HepG2 (cell line): ENCODE measurements around the gene JAKMIP2. TPM values are rescaled to one million over a fixed set of nuclear protein-coding genes. Genes with fewer than 3 reads are reported as not detected.

ENCODE experiments used
- ATAC-seq: fragments of 200-7000 bp; cut with Tn5 transposase; 3 replicates; pipeline ENCODE4 v1.9.1; 2020; ENCODE audit warnings: mild to moderate bottlenecking, moderate library complexity
- BruUV-seq: library from RNA; stranded (reverse); fragments of 400-500 nt; replicated peaks from 2 replicates; lab custom pipeline; 2021; lab: Mats Ljungman, UMichigan
- CTCF ChIA-PET: fragments of 300-600 bp; formaldehyde crosslinking; extraction: SDS; loops from one replicate; lab custom pipeline; 2021; ENCODE audit warnings: low total read pairs, inconsistent platforms, low intra/inter-chr PET ratio; lab: Yijun Ruan, JAX
- POLR2A ChIA-PET: fragments of 350-600 bp; sonication (Branson Sonifier 250); formaldehyde crosslinking; loops from one replicate; lab custom pipeline; 2020; ENCODE audit warnings: antibody characterized with exemption, inconsistent platforms; lab: Yijun Ruan, JAX
- DNase-seq: peaks from one replicate; pipeline ENCODE4 v3.0.0-alpha.2; 2015; ENCODE audit warnings: low spot score
- FAIRE-seq: peaks from 3 replicates; lab custom pipeline; 2011; peaks lifted over from hg19 to GRCh38; lab: Jason Lieb, UNC
- H2AFZ ChIP-seq: one replicate; pipeline ENCODE4 v1.6.1; 2011; ENCODE audit warnings: low read length, inconsistent platforms
- H3K27ac ChIP-seq: fragments of 300-600 bp; 3 replicates; pipeline ENCODE4 v1.8.0; 2011; ENCODE audit warnings: mixed run types, mild to moderate bottlenecking, mixed read lengths, low read length, inconsistent platforms; ENCODE audit not compliant: insufficient read depth; ENCODE audit errors: extremely low read length
- H3K27me3 ChIP-seq, 2 experiments: fragments of 200-600 bp in 1 of 2; 2 replicates in 1 of 2; 3 replicates in 1 of 2; pipeline versions ENCODE4 v1.6.0 to v1.8.0; 2011; ENCODE audit warnings: low read length in 2 of 2, mild to moderate bottlenecking in 2 of 2, moderate library complexity in 2 of 2, inconsistent platforms in 1 of 2; ENCODE audit not compliant: insufficient read depth in 2 of 2, control insufficient read depth in 1 of 2
- H3K36me3 ChIP-seq, 2 experiments: fragments of 200-600 bp in 1 of 2; replicated peaks in 1 of 2; 2 replicates in 1 of 2; 3 replicates in 1 of 2; pipeline versions ENCODE4 v1.5.1 to v1.8.0; 2011; ENCODE audit warnings: low read length in 2 of 2, inconsistent platforms in 1 of 2; ENCODE audit not compliant: insufficient read depth in 2 of 2, control insufficient read depth in 1 of 2
- H3K4me1 ChIP-seq: 2 replicates; pipeline ENCODE4 v1.5.1; 2012; ENCODE audit warnings: low read length, inconsistent platforms; ENCODE audit not compliant: insufficient read depth
- H3K4me2 ChIP-seq: 2 replicates; pipeline ENCODE4 v1.6.0; 2011; ENCODE audit warnings: low read depth, low read length, inconsistent platforms
- H3K4me3 ChIP-seq, 3 experiments: fragments of 200-600 bp in 1 of 3; sonication (generic), shearing (Covaris generic) in 1 of 3; replicated peaks in 1 of 3; 2 replicates each; pipeline ENCODE4 v1.5.1; 2011 to 2016; ENCODE audit warnings: low read length in 3 of 3, inconsistent platforms in 2 of 3, low read depth in 2 of 3, mild to moderate bottlenecking in 2 of 3, control low read depth in 1 of 3, mixed read lengths in 1 of 3; ENCODE audit not compliant: insufficient read depth in 1 of 3
- H3K79me2 ChIP-seq: one replicate; pipeline ENCODE4 v1.6.1; 2011; ENCODE audit warnings: low read length, inconsistent platforms; ENCODE audit not compliant: insufficient read depth
- H3K9ac ChIP-seq: 2 replicates; pipeline ENCODE4 v1.6.0; 2011; ENCODE audit warnings: mild to moderate bottlenecking, low read depth, low read length, inconsistent platforms; ENCODE audit not compliant: insufficient read depth
- H3K9me3 ChIP-seq: 2 replicates; pipeline ENCODE4 v1.5.1; 2012; ENCODE audit warnings: mild to moderate bottlenecking, low read length
- H4K20me1 ChIP-seq: 2 replicates; pipeline ENCODE4 v1.6.0; 2011; ENCODE audit warnings: inconsistent platforms, mild to moderate bottlenecking, low read length, moderate library complexity; ENCODE audit not compliant: insufficient read depth
- CENPX ChIP-seq: sonication (generic); formaldehyde crosslinking; IDR thresholded peaks from 2 replicates; pipeline ENCODE4 v1.9.0; 2021; ENCODE audit warnings: mild to moderate bottlenecking, missing genetic modification reagents, moderate library complexity
- CHCHD3 ChIP-seq: sonication (generic); formaldehyde crosslinking; IDR thresholded peaks from 2 replicates; pipeline ENCODE4 v1.8.0; 2022; ENCODE audit warnings: mild to moderate bottlenecking, missing genetic modification reagents, moderate library complexity
- HINFP ChIP-seq: sonication (generic); formaldehyde crosslinking; IDR thresholded peaks from 2 replicates; pipeline ENCODE4 v1.4.0; 2020; ENCODE audit warnings: low read depth, mild to moderate bottlenecking, missing genetic modification reagents
- JUNB ChIP-seq: sonication (generic); formaldehyde crosslinking; IDR thresholded peaks from 2 replicates; pipeline ENCODE4 v1.8.0; 2022; ENCODE audit warnings: missing genetic modification reagents, mild to moderate bottlenecking, borderline replicate concordance
- KAT8 ChIP-seq: IDR thresholded peaks from 2 replicates; pipeline ENCODE4 v1.6.1; 2016; ENCODE audit warnings: missing genetic modification reagents, missing compliant biosample characterization
- NKX3-1 ChIP-seq: sonication (generic); formaldehyde crosslinking; IDR thresholded peaks from 2 replicates; pipeline ENCODE4 v1.5.0; 2020; ENCODE audit warnings: missing genetic modification reagents
- NR3C1 ChIP-seq: sonication (generic); formaldehyde crosslinking; IDR thresholded peaks from 2 replicates; pipeline ENCODE4 v1.4.0; 2020; ENCODE audit warnings: missing genetic modification reagents
- ZNF225 ChIP-seq: sonication (generic); formaldehyde crosslinking; IDR thresholded peaks from 2 replicates; pipeline ENCODE4 v1.4.0; 2020; ENCODE audit warnings: mild to moderate bottlenecking, missing genetic modification reagents
- ZNF430 ChIP-seq: sonication (generic); formaldehyde crosslinking; IDR thresholded peaks from 2 replicates; pipeline ENCODE4 v1.9.0; 2021; ENCODE audit warnings: mild to moderate bottlenecking, missing genetic modification reagents
- ZNF512B ChIP-seq: sonication (generic); formaldehyde crosslinking; IDR thresholded peaks from 2 replicates; pipeline ENCODE4 v1.5.1; 2020; ENCODE audit warnings: missing genetic modification reagents, mild to moderate bottlenecking, borderline replicate concordance
- ZNF598 ChIP-seq: sonication (generic); formaldehyde crosslinking; IDR thresholded peaks from 2 replicates; pipeline ENCODE4 v1.5.1; 2020; ENCODE audit warnings: mild to moderate bottlenecking, missing genetic modification reagents, borderline replicate concordance
- ZNF660 ChIP-seq: sonication (generic); formaldehyde crosslinking; IDR thresholded peaks from 2 replicates; pipeline ENCODE4 v1.5.1; 2020; ENCODE audit warnings: mild to moderate bottlenecking, low read depth, missing genetic modification reagents, borderline replicate concordance
- ZNF841 ChIP-seq: sonication (generic); formaldehyde crosslinking; IDR thresholded peaks from 2 replicates; pipeline ENCODE4 v1.8.1; 2023; ENCODE audit warnings: missing genetic modification reagents, borderline replicate concordance
- ZSCAN9 ChIP-seq: IDR thresholded peaks from 2 replicates; pipeline ENCODE4 v1.6.1; 2016; ENCODE audit warnings: borderline replicate concordance
- WGBS: methylation state at CpG from one replicate; pipeline ENCODE4 v1.1.6; 2017; ENCODE audit warnings: low lambda C conversion rate; 5-methylcytosine and 5-hydroxymethylcytosine counted together
- in situ Hi-C: cut with HindIII; loops from 2 replicates; pipeline ENCODE4 v1.10.0; 2017; ENCODE audit warnings: low pct_unique_long_range_greater_than_20kb; ENCODE audit not compliant: extremely low pct_ligation_motif_present
- intact Hi-C: fragments of 100-400 bp; cut with micrococcal nuclease; formaldehyde crosslinking; loops from one replicate; pipeline ENCODE4 v1.10.0; 2022; ENCODE audit not compliant: unreplicated experiment
- polyA plus RNA-seq, 8 experiments: library from polyadenylated mRNA; depleted of rRNA in 3 of 8; stranded (reverse) in 7 of 8; unstranded in 1 of 8; fragments of >200 nt; fragmentation: Illumina TruSeq in 4 of 8; extraction: Trizol in 4 of 8; gene quantifications; 2 replicates each; pipeline versions ENCODE4 v1.2.1 to v1.2.3, GENCODE V29; 2011 to 2016; ENCODE audit warnings: low read depth in 4 of 8, missing spikeins in 1 of 8, mixed read lengths in 1 of 8; ENCODE audit not compliant: insufficient read depth in 1 of 8
- total RNA-seq, 5 experiments: library from RNA; depleted of rRNA; stranded (reverse); fragments of >200 nt; fragmentation: Illumina TruSeq; extraction: Trizol; gene quantifications; 2 replicates each; pipeline ENCODE4 v1.2.3, GENCODE V29; 2016; ENCODE audit warnings: low read depth in 1 of 5

JAKMIP2 gene
- total and polyA plus RNA-seq, 2 of the 13 experiments (the other 11 are each of a cell fraction or from before 2014, with no cell fraction given) = 0.04 to 2.1 TPM

- ATAC-seq (no peak), FAIRE-seq (no peak), DNase-seq (no peak)
- 49% methylated on average over 4 of the region's 4 CpGs for WGBS
- no peaks in the 10 kb centered on the region for H4K20me1 ChIP-seq
- H3K36me3 ChIP-seq = no peaks in the 10 kb centered on the region
- no peaks in the 10 kb centered on the region for H3K27me3 ChIP-seq
- no TSS peak for BruUV-seq
- no peaks in the 10 kb centered on the region for H3K79me2 ChIP-seq
- no peak overlapping the region for H3K9ac ChIP-seq
- no peaks in the 10 kb centered on the region for H3K4me1 ChIP-seq
- no peak overlapping the region for H2AFZ ChIP-seq
- POLR2A ChIA-PET = no interaction called here
- TF ChIP-seq ZSCAN9 = no peak
- no peak for TF ChIP-seq ZNF512B (CRISPR knock-in tag)
- no peak for TF ChIP-seq ZNF598 (CRISPR knock-in tag)
- no peak overlapping the region for H3K27ac ChIP-seq
- no peaks in the 10 kb centered on the region for H3K9me3 ChIP-seq
- CTCF ChIA-PET = no interaction called here
- in situ Hi-C loops (no loop called here), intact Hi-C loops (no loop called here)
- H3K4me3 ChIP-seq = no peak overlapping the region
- H3K4me2 ChIP-seq = no peak overlapping the region
Measured at GRCh38 chr5:147689426-147689825, 93.1 kb downstream of the JAKMIP2 start.

GRCh38 chr5:147688656-147689356, 93.7 kb downstream of the JAKMIP2 start:
- TF ChIP-seq ZNF225 (no peak), HINFP (CRISPR knock-in tag) (no peak), JUNB (CRISPR knock-in tag) (no peak), ZNF430 (CRISPR knock-in tag) (no peak), ZNF660 (CRISPR knock-in tag) (no peak), CENPX (no peak), ZNF841 (CRISPR knock-in tag) (no peak), KAT8 (CRISPR knock-in tag) (no peak), NR3C1 (CRISPR knock-in tag) (no peak), NKX3-1 (no peak), CHCHD3 (no peak)
- TF ChIP-seq, all 625 proteins: peak for 0
- ATAC-seq (no peak), FAIRE-seq (no peak), DNase-seq (no peak)
- Histone ChIP-seq H3K79me2 (no peaks in the 10 kb centered on the region), H3K36me3 (no peaks in the 10 kb centered on the region), H3K9ac (no peak overlapping the region), H4K20me1 (no peaks in the 10 kb centered on the region), H3K4me3 (no peak overlapping the region), H3K27ac (no peak overlapping the region), H3K27me3 (no peaks in the 10 kb centered on the region), H3K9me3 (no peaks in the 10 kb centered on the region), H2AFZ (no peak overlapping the region), H3K4me1 (no peaks in the 10 kb centered on the region), H3K4me2 (no peak overlapping the region)
- WGBS = 32% methylated on average over 8 of the region's 8 CpGs
- ChIA-PET CTCF (no interaction called here), POLR2A (no interaction called here)
- intact Hi-C loops (no loop called here), in situ Hi-C loops (no loop called here)
- BruUV-seq = no TSS peak
